IPS DF 6.9 (cell line): ENCODE measurements around the gene LEFTY1.

Experiments used
- DNase-seq: peaks from one replicate; pipeline ENCODE4 v3.0.0-alpha.2; 2013; ENCODE audit warnings: low read depth, low spot score
- H3K27ac ChIP-seq: one replicate; pipeline ENCODE4 v1.5.1; 2013; ENCODE audit warnings: low read length, control low read depth
- H3K27me3 ChIP-seq: 2 replicates; pipeline ENCODE4 v1.6.1; 2013; ENCODE audit warnings: mild to moderate bottlenecking, low read length; ENCODE audit not compliant: control insufficient read depth, insufficient read depth
- H3K36me3 ChIP-seq: 2 replicates; pipeline ENCODE4 v1.6.1; 2013; ENCODE audit warnings: low read length; ENCODE audit not compliant: control insufficient read depth, insufficient read depth
- H3K4me1 ChIP-seq: 2 replicates; pipeline ENCODE4 v1.6.1; 2013; ENCODE audit warnings: low read length; ENCODE audit not compliant: control insufficient read depth, insufficient read depth
- H3K4me3 ChIP-seq: 2 replicates; pipeline ENCODE4 v1.5.1; 2013; ENCODE audit warnings: mild to moderate bottlenecking, low read length
- H3K9me3 ChIP-seq: 2 replicates; pipeline ENCODE4 v1.6.1; 2013; ENCODE audit warnings: low read length, inconsistent platforms; ENCODE audit not compliant: control insufficient read depth, insufficient read depth
- WGBS: extraction: QIAGEN DNeasy Blood & Tissue Kit; methylation state at CpG from one replicate; pipeline ENCODE4 v1.1.7; 2013; ENCODE audit warnings: mixed read lengths, missing lambda C conversion rate; ENCODE audit not compliant: insufficient read length, insufficient coverage; 5-methylcytosine and 5-hydroxymethylcytosine counted together

Gene LEFTY1

GRCh38 chr1:225915538-225915991 is 26.6 kb upstream of the LEFTY1 start:
- Histone ChIP-seq H3K27me3 (no peaks in the 10 kb centered on the region), H3K4me1 (peaks cover 3% of the 10 kb centered on the region; the same call in 1 of the 2 replicates), H3K36me3 (peaks cover 3% of the 10 kb centered on the region), H3K9me3 (no peaks in the 10 kb centered on the region), H3K27ac (no peak overlapping the region), H3K4me3 (no peak overlapping the region)
- no CpG with 5 or more reads among the region's 7 CpGs for WGBS
- no peak for DNase-seq

DNA sequence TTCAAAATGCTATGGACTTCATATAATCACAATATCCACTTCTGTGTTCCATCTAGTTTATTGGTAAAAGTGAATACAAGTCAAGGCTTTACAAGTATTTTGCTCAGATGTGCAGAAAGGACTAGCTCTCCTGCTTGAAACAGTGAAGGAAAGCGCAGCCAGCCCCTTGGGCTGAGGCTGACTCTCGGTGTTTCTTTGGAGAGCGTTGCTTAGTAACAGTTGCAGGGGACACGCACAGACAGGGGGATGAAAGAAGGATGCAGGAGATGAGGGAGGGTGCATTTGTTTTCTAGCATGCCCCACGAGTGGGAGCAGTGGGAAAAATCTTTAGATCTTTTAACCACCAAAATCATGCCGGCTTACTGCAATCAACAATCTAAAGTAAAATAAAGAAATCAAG is 26.0 kb upstream of the LEFTY1 start:
- Histone ChIP-seq H3K27ac (no peak overlapping the region), H3K36me3 (peaks cover 2% of the 10 kb centered on the region), H3K4me3 (no peak overlapping the region), H3K27me3 (no peaks in the 10 kb centered on the region), H3K4me1 (peaks cover 3% of the 10 kb centered on the region; the same call in 1 of the 2 replicates), H3K9me3 (no peaks in the 10 kb centered on the region)
- no peak for DNase-seq
- no CpG with 5 or more reads among the region's 6 CpGs for WGBS

- H3K36me3 ChIP-seq: no peaks in the 10 kb centered on the region; the same call in 1 of the 2 replicates
- H3K9me3 ChIP-seq: no peaks in the 10 kb centered on the region
- H3K27ac ChIP-seq: no peak overlapping the region
- WGBS: no CpG with 5 or more reads among the region's 6 CpGs
- H3K4me1 ChIP-seq: peaks cover 3% of the 10 kb centered on the region; the same call in 1 of the 2 replicates
- no peaks in the 10 kb centered on the region for H3K27me3 ChIP-seq
- H3K4me3 ChIP-seq: no peak overlapping the region
- DNase-seq: no peak
These were observed 25.4 kb upstream of the LEFTY1 start for GRCh38 chr1:225914391-225914790.

DNA sequence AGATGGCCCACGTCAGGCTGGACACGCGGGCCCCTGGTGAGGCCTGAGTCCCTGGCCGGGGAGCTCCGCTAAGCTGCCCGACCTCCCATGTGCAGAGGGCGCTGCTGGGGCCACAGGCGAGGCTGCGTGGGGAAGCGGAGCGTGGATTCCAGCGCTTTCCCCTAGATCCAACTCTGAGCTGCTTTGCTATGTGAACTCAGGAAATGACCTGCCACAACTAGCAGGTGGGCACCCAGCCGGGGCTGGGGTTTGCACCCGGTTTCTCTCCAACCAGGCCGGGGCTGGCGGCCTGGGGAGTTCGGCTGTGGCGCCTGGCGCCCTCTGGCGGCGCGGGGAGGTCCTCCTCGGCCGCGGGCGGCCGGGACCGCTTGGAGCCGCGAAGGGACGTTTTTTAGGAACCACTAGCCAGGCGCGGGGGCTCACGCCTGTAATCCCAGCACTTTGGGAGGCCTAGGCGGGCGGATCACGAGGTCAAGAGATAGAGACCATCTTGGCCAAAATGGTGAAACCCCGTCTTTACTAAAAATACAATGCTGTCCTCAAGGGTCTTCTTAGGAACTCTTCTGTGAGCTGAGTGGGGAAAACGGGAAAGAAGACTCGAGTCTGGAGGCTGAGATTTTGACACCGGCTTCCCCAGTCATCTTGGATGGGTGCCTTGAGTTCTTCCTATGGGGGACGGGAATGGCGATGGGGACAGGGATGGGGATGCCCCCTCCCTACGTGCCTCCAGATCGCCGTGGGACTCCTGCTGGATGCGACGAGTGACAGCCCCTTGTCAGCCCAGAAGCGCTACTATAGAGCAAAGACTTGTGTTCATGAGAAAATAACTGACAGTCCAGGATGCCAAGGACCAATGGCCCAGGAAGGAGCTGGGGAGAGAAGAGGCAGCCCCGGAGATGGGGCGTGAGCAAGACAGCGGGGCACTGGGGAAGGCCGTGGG is 22.5 kb upstream of the LEFTY1 start:
- Histone ChIP-seq H3K27ac (no peak overlapping the region), H3K4me3 (no peak overlapping the region), H3K4me1 (peaks cover 3% of the 10 kb centered on the region; the same call in 1 of the 2 replicates), H3K27me3 (no peaks in the 10 kb centered on the region), H3K36me3 (no peaks in the 10 kb centered on the region; the same call in 1 of the 2 replicates), H3K9me3 (no peaks in the 10 kb centered on the region)
- DNase-seq: no peak
- no CpG with 5 or more reads among the region's 53 CpGs for WGBS

GRCh38 chr1:225909477-225909876 is 20.5 kb upstream of the LEFTY1 start:
- Histone ChIP-seq H3K4me1 (peaks cover 3% of the 10 kb centered on the region; the same call in 1 of the 2 replicates), H3K36me3 (no peaks in the 10 kb centered on the region; the same call in 1 of the 2 replicates), H3K9me3 (no peaks in the 10 kb centered on the region), H3K27me3 (no peaks in the 10 kb centered on the region), H3K27ac (no peak overlapping the region), H3K4me3 (no peak overlapping the region)
- no peak for DNase-seq
- no CpG with 5 or more reads among the region's 1 CpG for WGBS

- H3K4me1 ChIP-seq: peaks cover 3% of the 10 kb centered on the region; the same call in 1 of the 2 replicates
- no peaks in the 10 kb centered on the region for H3K9me3 ChIP-seq
- WGBS: no CpG with 5 or more reads among the region's 2 CpGs
- no peak for DNase-seq
- H3K36me3 ChIP-seq: no peaks in the 10 kb centered on the region; the same call in 1 of the 2 replicates
- H3K27me3 ChIP-seq: no peaks in the 10 kb centered on the region
- no peak overlapping the region for H3K27ac ChIP-seq
- H3K4me3 ChIP-seq: no peak overlapping the region
These were observed 19.8 kb upstream of the LEFTY1 start for GRCh38 chr1:225908773-225909172.

GRCh38 chr1:225908013-225908640 is 19.2 kb upstream of the LEFTY1 start:
- Histone ChIP-seq H3K9me3 (no peaks in the 10 kb centered on the region), H3K27ac (no peak overlapping the region), H3K27me3 (no peaks in the 10 kb centered on the region), H3K4me3 (no peak overlapping the region), H3K4me1 (peaks cover 3% of the 10 kb centered on the region; the same call in 1 of the 2 replicates), H3K36me3 (no peaks in the 10 kb centered on the region; the same call in 1 of the 2 replicates)
- WGBS: no CpG with 5 or more reads among the region's 5 CpGs
- DNase-seq: no peak

DNA sequence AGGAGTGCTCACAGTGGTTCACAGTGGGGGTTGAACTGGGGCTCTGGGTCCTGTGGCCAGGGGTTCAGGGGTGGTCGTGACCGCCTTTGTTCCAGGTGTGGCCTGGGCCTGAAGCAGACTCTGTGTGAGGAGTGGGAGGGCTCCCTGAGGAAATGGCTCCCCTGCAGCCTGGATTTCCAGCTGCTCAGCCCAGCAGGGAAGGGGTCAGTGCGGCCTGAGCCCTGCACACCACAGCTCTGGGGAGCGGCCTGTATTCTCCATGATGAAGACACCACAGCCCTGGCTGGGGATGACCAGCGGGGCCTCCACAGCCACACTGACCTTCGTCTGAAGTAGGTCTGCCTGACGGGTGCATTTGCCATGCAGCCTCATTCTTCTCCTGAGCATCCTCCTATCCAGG is 18.4 kb upstream of the LEFTY1 start:
- Histone ChIP-seq H3K4me1 (peaks cover 3% of the 10 kb centered on the region; the same call in 1 of the 2 replicates), H3K27ac (no peak overlapping the region), H3K4me3 (no peak overlapping the region), H3K36me3 (no peaks in the 10 kb centered on the region; the same call in 1 of the 2 replicates), H3K9me3 (no peaks in the 10 kb centered on the region), H3K27me3 (no peaks in the 10 kb centered on the region)
- WGBS: no CpG with 5 or more reads among the region's 7 CpGs
- DNase-seq: no peak

- WGBS: no CpG with 5 or more reads among the region's 6 CpGs
- Histone ChIP-seq H3K36me3 (no peaks in the 10 kb centered on the region; the same call in 1 of the 2 replicates), H3K9me3 (no peaks in the 10 kb centered on the region), H3K27ac (no peak overlapping the region), H3K4me3 (no peak overlapping the region), H3K27me3 (no peaks in the 10 kb centered on the region), H3K4me1 (peaks cover 3% of the 10 kb centered on the region; the same call in 1 of the 2 replicates)
- DNase-seq: no peak
These were observed 17.5 kb upstream of the LEFTY1 start for GRCh38 chr1:225906467-225906866.

- Histone ChIP-seq H3K36me3 (no peaks in the 10 kb centered on the region; the same call in 1 of the 2 replicates), H3K4me3 (no peak overlapping the region), H3K27ac (no peak overlapping the region), H3K27me3 (no peaks in the 10 kb centered on the region), H3K4me1 (peaks cover 7% of the 10 kb centered on the region), H3K9me3 (no peaks in the 10 kb centered on the region)
- DNase-seq: no peak
- WGBS: no CpG with 5 or more reads among the region's 4 CpGs
These were observed 14.7 kb upstream of the LEFTY1 start for GRCh38 chr1:225903623-225904022.
